Chondrocyte (in vitro differentiated cells): ENCODE measurements around the gene LYZ. TPM values are rescaled to one million over a fixed set of nuclear protein-coding genes. Genes with fewer than 3 reads are reported as not detected.

Experiments used
- DNase-seq: peaks from one replicate; pipeline ENCODE4 v3.0.0; 2021; ENCODE audit warnings: mixed read lengths, low spot score
- H3K27ac Mint-ChIP-seq: one replicate; pipeline ENCODE4 v1.8.0; 2021; ENCODE audit warnings: mild to moderate bottlenecking, moderate library complexity, mixed read lengths; ENCODE audit not compliant: unreplicated experiment
- H3K27me3 Mint-ChIP-seq: 2 replicates; pipeline ENCODE4 v1.8.0; 2021; ENCODE audit warnings: low read depth, mixed read lengths
- H3K36me3 Mint-ChIP-seq: 2 replicates; pipeline ENCODE4 v1.8.0; 2021; ENCODE audit warnings: low read depth, mixed read lengths
- H3K4me1 Mint-ChIP-seq: 2 replicates; pipeline ENCODE4 v1.8.0; 2021; ENCODE audit warnings: low read depth, mild to moderate bottlenecking, mixed read lengths
- H3K4me3 Mint-ChIP-seq: one replicate; pipeline ENCODE4 v1.8.0; 2021; ENCODE audit warnings: mild to moderate bottlenecking, moderate library complexity, mixed read lengths; ENCODE audit not compliant: unreplicated experiment
- H3K9me3 Mint-ChIP-seq: 2 replicates; pipeline ENCODE4 v1.8.0; 2021; ENCODE audit warnings: low read depth, mixed read lengths
- CTCF ChIP-seq: fragments of 200-600 bp; sonication (generic); IDR thresholded peaks from 2 replicates; pipeline ENCODE4 v1.5.0; 2021; ENCODE audit warnings: antibody characterized with exemption, mild to moderate bottlenecking, moderate library complexity
- total RNA-seq: library from RNA; stranded (reverse); gene quantifications from 3 replicates; pipeline ENCODE4 v1.2.1, GENCODE V29; 2021

The LYZ gene
- total RNA-seq, 1 donor from 2014 or later, result not detected

DNA sequence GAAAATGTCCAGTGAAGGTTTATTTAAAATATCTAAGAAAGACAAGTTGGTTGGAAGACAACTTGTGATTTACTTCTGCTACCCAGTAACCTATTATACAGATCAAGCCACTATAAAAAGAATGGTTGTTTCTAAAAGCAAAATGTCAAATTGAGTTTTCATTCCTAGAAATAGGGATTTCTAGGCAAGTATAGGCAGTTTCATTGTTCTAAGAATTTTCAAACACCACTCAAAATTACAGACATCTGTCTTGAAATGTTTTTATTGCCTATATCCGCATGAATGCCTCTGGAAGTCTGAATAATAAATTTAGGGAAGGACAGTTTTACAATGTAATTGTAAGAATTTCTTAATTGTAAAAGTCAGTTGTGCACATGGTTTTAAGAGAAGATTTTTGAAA lies 20.0 kb downstream of the LYZ start:
- TF ChIP-seq CTCF, result no peak
- no peak overlapping the region for H3K27ac Mint-ChIP-seq
- no peaks in the 10 kb centered on the region for H3K27me3 Mint-ChIP-seq
- no peaks in the 10 kb centered on the region for H3K4me1 Mint-ChIP-seq
- DNase-seq, result no peak
- H3K36me3 Mint-ChIP-seq, result peaks cover 13% of the 10 kb centered on the region
- H3K4me3 Mint-ChIP-seq, result no peak overlapping the region
- H3K9me3 Mint-ChIP-seq, result no peaks in the 10 kb centered on the region

DNA sequence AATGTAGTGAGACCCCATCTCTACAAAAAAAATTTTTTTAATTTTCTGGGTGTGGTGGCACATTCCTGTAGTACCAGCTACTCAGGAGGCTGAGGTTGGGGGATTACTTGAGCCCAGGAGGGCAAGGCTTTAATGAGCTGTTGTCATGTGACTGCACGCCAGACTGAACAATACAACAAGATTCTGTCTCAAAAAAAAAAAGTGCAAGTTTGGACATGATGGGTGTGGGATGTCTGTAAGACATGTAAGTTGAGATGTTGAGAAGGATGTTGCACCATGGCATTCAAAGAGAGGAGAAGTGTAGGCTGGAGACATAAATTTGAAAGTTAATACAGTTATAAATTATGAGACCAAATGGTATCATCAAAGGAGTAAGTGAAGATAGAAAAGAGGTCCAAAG lies 34.9 kb downstream of the LYZ start:
- TF ChIP-seq CTCF, result no peak
- DNase-seq, result no peak
- Mint-ChIP-seq H3K4me1 (peaks cover 9% of the 10 kb centered on the region), H3K27ac (no peak overlapping the region), H3K36me3 (peaks cover 17% of the 10 kb centered on the region), H3K9me3 (peaks cover under 1% of the 10 kb centered on the region), H3K4me3 (no peak overlapping the region), H3K27me3 (no peaks in the 10 kb centered on the region)

- Mint-ChIP-seq H3K9me3 (no peaks in the 10 kb centered on the region), H3K4me3 (no peak overlapping the region), H3K27me3 (no peaks in the 10 kb centered on the region), H3K27ac (peak overlapping the region; percentile 86), H3K4me1 (peaks cover 21% of the 10 kb centered on the region), H3K36me3 (peaks cover 10% of the 10 kb centered on the region)
- TF ChIP-seq CTCF, result no peak
- DNase-seq, result no peak
Observed at GRCh38 chr12:69385038-69385437, 36.9 kb downstream of the LYZ start.

DNA sequence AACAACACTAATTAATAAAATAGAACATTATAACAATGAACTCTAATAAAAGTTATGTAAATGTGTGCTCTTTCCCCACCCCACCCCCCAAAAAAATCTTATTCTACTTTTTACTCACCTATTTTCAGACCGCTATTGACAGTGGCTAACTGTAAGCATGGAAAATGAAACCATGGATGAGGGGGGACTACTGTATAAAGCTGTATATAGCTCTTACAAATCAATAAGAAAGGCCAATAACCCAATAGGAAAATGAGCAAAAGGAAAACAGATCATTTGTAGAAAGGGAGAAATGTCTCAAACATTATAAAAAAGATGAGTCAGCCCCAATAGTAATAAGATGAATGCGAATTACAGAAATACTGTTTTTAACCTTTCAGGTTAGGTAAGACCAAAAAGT lies 38.7 kb downstream of the LYZ start:
- no peaks in the 10 kb centered on the region for H3K9me3 Mint-ChIP-seq
- peaks cover 5% of the 10 kb centered on the region for H3K36me3 Mint-ChIP-seq
- H3K4me1 Mint-ChIP-seq, result peaks cover 33% of the 10 kb centered on the region
- no peaks in the 10 kb centered on the region for H3K27me3 Mint-ChIP-seq
- no peak overlapping the region for H3K4me3 Mint-ChIP-seq
- TF ChIP-seq CTCF, result no peak
- no peak for DNase-seq
- no peak overlapping the region for H3K27ac Mint-ChIP-seq

GRCh38 chr12:69388371-69388770 lies 40.2 kb downstream of the LYZ start:
- Mint-ChIP-seq H3K9me3 (no peaks in the 10 kb centered on the region), H3K4me1 (peaks cover 47% of the 10 kb centered on the region), H3K4me3 (no peak overlapping the region), H3K27me3 (no peaks in the 10 kb centered on the region), H3K27ac (peak overlapping the region; percentile 71), H3K36me3 (peaks cover 2% of the 10 kb centered on the region)
- DNase-seq, result no peak
- peak; percentile 90 for TF ChIP-seq CTCF
